Activated CD8-positive, alpha-beta memory T cell treated with anti-CD3 and anti-CD28 coated beads, Interleukin-2, amount 10 ng/mL, durations not matched to agents 7 days and 5 days (primary cell): Measurements from ENCODE around the gene TMEM225B. TPM values are rescaled to one million over a fixed set of nuclear protein-coding genes. Genes with fewer than 3 reads are reported as not detected.
"Not testable (repeated sequence)": the region's sequence is repeated elsewhere in the genome, so short reads cannot be mapped to it uniquely, and the experiment has no call there.

Experiments
- ATAC-seq: fragments of 150-1000 bp; cut with Tn5 transposase; one replicate; pipeline ENCODE4 v1.10.0; 2021; ENCODE audit warnings: moderate library complexity
- CTCF ChIA-PET: fragments of 350-600 bp; sonication (Branson Sonifier 250); formaldehyde crosslinking; loops from one replicate; lab custom pipeline; 2021; ENCODE audit warnings: antibody characterized with exemption; lab: Charles Lee
- DNase-seq: peaks from one replicate; pipeline ENCODE4 v3.0.0-alpha.2; 2020
- H3K27ac Mint-ChIP-seq: one replicate; pipeline ENCODE4 v1.8.0; 2021; ENCODE audit warnings: mild to moderate bottlenecking, mixed read lengths
- H3K27me3 Mint-ChIP-seq: one replicate; pipeline ENCODE4 v1.8.0; 2021; ENCODE audit warnings: mixed read lengths
- H3K36me3 Mint-ChIP-seq: one replicate; pipeline ENCODE4 v1.8.0; 2021; ENCODE audit warnings: mild to moderate bottlenecking, mixed read lengths
- H3K4me1 Mint-ChIP-seq: one replicate; pipeline ENCODE4 v1.8.0; 2021; ENCODE audit warnings: mixed read lengths
- H3K4me3 Mint-ChIP-seq: one replicate; pipeline ENCODE4 v1.8.0; 2021; ENCODE audit warnings: mild to moderate bottlenecking, moderate library complexity, mixed read lengths
- H3K9me3 Mint-ChIP-seq: one replicate; pipeline ENCODE4 v1.8.0; 2022; ENCODE audit warnings: low read depth, mixed read lengths
- total RNA-seq, 2 experiments: library from RNA; stranded (reverse); gene quantifications; one replicate each; pipeline ENCODE4 v1.2.3, GENCODE V29; 2021

Gene TMEM225B
- total RNA-seq, 2 experiments from 2014 or later = 2.3 TPM; not detected in 1

DNA sequence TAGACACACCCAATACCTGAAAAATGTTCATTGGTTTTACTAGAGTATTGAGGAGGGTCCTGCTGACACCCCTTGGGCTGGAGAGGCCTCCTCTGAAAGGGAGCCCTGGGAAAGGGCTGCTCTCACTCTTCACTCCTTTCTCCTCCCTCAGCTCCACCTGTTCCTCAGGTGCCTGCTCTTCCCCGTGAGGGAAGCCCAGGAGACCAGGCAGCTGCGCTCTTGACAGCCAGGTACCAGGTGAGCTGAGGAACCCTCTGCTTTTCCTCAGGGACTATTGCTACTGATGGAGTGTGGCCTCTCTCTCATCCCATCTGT lies 36.4 kb upstream of the TMEM225B start:
- Mint-ChIP-seq H3K27me3 (no peaks in the 10 kb centered on the region), H3K9me3 (no peaks in the 10 kb centered on the region), H3K27ac (peak overlapping the region; percentile 42), H3K4me3 (no peak overlapping the region), H3K36me3 (peaks cover 61% of the 10 kb centered on the region), H3K4me1 (peaks cover 46% of the 10 kb centered on the region)
- no peak for DNase-seq
- CTCF ChIA-PET = no interaction called here
- no peak for ATAC-seq

DNA sequence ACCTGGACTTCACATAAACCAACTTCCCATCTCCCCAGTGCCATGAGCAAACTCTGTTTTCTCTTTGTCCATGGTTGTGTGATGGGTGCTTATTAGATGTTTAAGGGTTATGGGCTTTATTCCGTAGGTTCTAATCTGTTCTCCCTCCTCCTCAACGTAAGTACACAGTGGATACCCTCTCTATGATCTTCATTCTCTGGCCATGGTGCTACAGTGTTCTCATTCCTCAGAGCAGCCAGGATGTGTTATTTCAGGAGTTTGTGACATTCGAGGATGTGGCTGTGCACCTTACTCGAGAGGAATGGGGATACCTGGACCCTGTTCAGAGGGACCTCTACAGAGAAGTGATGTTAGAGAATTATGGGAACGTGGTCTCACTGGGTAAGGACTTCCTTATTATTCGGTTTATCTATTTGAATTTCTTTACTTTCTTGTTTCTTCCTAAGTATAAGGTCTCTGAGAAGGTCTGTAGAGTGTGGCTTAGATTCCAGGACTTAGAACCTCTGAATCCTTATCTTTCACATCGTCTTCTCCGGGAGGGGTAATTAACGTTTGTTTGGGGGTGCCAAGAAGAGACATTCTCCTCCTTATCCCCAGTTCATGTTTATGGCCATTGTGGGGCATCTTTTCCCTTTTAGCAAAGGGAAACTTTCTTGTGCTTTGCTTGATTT lies 35.8 kb upstream of the TMEM225B start:
- H3K4me3 Mint-ChIP-seq = no peak overlapping the region
- CTCF ChIA-PET = no interaction called here
- ATAC-seq (no peak), DNase-seq (no peak)
- H3K9me3 Mint-ChIP-seq = no peaks in the 10 kb centered on the region
- peak overlapping the region; percentile 49 for H3K27ac Mint-ChIP-seq
- peaks cover 57% of the 10 kb centered on the region for H3K36me3 Mint-ChIP-seq
- H3K27me3 Mint-ChIP-seq = no peaks in the 10 kb centered on the region
- H3K4me1 Mint-ChIP-seq = peaks cover 40% of the 10 kb centered on the region

DNA sequence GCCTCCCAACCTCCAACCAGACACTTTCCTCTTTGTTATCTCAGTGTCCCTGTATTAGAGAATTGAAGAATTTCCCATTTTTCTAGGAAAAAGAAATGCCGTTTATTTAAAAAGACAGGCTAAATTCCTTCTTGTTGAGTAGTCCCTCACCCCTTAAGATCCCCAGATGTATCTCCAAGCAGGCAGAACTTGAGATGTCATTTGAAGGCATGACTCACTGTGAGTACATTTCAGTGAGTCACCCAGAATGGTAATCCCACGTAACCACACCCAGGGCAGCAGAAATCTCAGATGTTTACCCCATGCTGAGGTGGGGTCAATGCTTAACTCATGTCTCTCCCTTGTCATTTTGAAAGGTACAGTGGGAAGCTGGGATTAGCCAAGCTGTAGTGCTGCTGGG lies 35.2 kb upstream of the TMEM225B start:
- CTCF ChIA-PET = no interaction called here
- no peaks in the 10 kb centered on the region for H3K27me3 Mint-ChIP-seq
- H3K36me3 Mint-ChIP-seq = peaks cover 58% of the 10 kb centered on the region
- no peaks in the 10 kb centered on the region for H3K9me3 Mint-ChIP-seq
- H3K27ac Mint-ChIP-seq = peak overlapping the region; percentile 49
- no peak for ATAC-seq
- DNase-seq = peak; percentile 58
- peaks cover 37% of the 10 kb centered on the region for H3K4me1 Mint-ChIP-seq
- H3K4me3 Mint-ChIP-seq = no peak overlapping the region

DNA sequence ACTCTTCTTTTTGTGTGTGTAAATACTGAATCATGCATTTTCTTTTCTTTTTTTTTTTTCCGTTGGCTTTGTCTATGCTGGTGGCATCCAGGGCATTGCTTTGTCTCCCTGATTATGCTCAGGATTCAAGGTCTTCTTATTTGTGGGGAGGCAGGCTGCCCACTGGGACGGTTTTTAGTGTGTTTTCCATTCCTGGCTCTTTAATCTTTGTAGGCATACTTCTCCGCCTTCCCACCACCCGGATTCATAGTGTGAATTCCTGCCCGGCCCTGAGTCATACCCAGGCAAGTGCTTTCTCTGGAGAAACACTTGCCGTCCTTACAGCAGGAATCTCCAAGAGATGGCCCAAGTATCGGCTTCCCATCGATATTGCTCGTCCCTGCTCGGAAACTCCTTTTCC lies 34.4 kb upstream of the TMEM225B start:
- DNase-seq = no peak
- CTCF ChIA-PET = no interaction called here
- H3K36me3 Mint-ChIP-seq = peaks cover 56% of the 10 kb centered on the region
- ATAC-seq = no peak
- peaks cover 37% of the 10 kb centered on the region for H3K4me1 Mint-ChIP-seq
- no peaks in the 10 kb centered on the region for H3K27me3 Mint-ChIP-seq
- H3K9me3 Mint-ChIP-seq = no peaks in the 10 kb centered on the region
- no peak overlapping the region for H3K4me3 Mint-ChIP-seq
- H3K27ac Mint-ChIP-seq = no peak overlapping the region

DNA sequence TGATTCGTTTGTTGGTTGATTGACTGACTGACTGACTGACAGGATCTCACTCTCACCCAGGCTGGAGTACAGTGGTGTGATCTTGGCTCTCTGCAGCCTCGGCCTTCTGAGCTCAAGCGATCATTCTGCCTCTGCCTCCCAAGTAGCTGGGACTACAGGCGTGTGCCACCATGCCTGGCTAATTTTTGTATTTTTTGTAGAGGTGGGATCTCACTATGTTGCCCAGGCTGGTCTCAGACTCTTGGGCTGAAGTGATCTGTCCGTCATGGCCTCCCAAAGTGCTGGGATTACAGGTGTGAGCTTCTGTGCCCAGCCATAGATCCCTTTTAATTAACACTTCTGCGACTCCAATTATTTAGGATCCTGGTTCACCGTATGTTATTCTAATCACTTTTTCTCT lies 29.3 kb upstream of the TMEM225B start:
- H3K4me1 Mint-ChIP-seq, ATAC-seq, H3K27me3 Mint-ChIP-seq, H3K27ac Mint-ChIP-seq, H3K4me3 Mint-ChIP-seq, DNase-seq, CTCF ChIA-PET, H3K9me3 Mint-ChIP-seq: not testable (repeated sequence)
- H3K36me3 Mint-ChIP-seq = peaks cover 68% of the 10 kb centered on the region

DNA sequence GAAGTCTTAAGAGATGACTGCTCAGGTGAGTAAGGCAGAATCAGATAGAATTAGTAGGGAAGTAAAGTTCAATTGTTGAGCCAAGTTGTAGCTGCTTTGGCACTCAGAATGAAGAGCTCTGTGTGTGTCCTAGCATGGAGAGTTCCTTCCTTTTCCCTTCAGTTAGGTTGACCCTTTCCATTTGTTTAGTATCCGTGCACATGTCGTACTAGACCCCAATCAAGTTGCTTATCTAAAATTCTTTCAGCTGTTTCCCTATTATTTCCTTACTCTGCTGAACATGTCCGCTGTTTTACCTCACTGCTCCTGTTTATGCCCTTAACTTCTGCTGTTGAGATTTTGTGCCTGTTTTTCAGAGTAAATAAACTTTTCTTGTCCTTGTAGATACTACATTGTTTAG lies 26.3 kb upstream of the TMEM225B start:
- H3K4me3 Mint-ChIP-seq = no peak overlapping the region
- no peak overlapping the region for H3K27ac Mint-ChIP-seq
- no peak for DNase-seq
- H3K9me3 Mint-ChIP-seq = no peaks in the 10 kb centered on the region
- CTCF ChIA-PET = no interaction called here
- no peaks in the 10 kb centered on the region for H3K27me3 Mint-ChIP-seq
- ATAC-seq = no peak
- no peaks in the 10 kb centered on the region for H3K4me1 Mint-ChIP-seq
- peaks cover 49% of the 10 kb centered on the region for H3K36me3 Mint-ChIP-seq

DNA sequence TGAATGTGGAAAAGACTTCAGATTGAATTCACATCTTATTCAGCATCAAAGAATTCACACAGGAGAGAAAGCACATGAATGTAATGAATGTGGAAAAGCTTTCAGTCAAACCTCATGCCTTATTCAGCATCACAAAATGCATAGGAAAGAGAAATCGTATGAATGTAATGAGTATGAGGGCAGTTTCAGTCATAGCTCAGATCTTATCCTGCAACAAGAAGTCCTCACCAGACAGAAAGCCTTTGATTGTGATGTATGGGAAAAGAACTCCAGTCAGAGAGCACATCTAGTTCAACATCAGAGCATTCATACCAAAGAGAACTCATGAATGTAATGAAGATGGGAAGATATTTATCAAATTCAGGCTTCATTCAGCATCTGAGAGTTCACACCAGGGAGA lies 24.8 kb upstream of the TMEM225B start:
- ATAC-seq = no peak
- DNase-seq = no peak
- CTCF ChIA-PET = no interaction called here
- H3K36me3 Mint-ChIP-seq = peaks cover 45% of the 10 kb centered on the region
- no peaks in the 10 kb centered on the region for H3K27me3 Mint-ChIP-seq
- H3K4me1 Mint-ChIP-seq = no peaks in the 10 kb centered on the region
- no peak overlapping the region for H3K4me3 Mint-ChIP-seq
- no peaks in the 10 kb centered on the region for H3K9me3 Mint-ChIP-seq
- H3K27ac Mint-ChIP-seq = no peak overlapping the region

DNA sequence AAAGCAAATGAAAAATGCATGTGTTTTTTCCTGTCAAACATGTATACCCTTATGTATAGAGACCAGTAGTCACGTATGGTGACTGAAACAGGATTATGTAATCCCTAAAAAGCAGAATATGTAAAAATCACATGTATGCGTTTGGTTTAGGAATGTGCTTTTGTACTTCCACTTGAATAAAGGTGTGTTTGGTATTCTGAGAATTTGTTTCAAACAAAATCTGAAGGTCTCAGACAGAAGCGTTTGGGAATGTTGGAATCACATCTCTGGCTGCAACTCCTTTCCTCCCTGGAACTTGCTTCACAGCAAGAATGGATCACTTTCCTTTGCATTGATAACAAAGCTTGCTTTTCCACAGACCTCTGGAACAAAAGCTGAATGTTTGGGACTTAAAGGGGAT lies 21.8 kb upstream of the TMEM225B start:
- no peak overlapping the region for H3K4me3 Mint-ChIP-seq
- no peak overlapping the region for H3K27ac Mint-ChIP-seq
- ATAC-seq (no peak), DNase-seq (no peak)
- H3K9me3 Mint-ChIP-seq = no peaks in the 10 kb centered on the region
- CTCF ChIA-PET = no interaction called here
- H3K4me1 Mint-ChIP-seq = peaks cover 15% of the 10 kb centered on the region
- H3K36me3 Mint-ChIP-seq = peaks cover 27% of the 10 kb centered on the region
- H3K27me3 Mint-ChIP-seq = no peaks in the 10 kb centered on the region

DNA sequence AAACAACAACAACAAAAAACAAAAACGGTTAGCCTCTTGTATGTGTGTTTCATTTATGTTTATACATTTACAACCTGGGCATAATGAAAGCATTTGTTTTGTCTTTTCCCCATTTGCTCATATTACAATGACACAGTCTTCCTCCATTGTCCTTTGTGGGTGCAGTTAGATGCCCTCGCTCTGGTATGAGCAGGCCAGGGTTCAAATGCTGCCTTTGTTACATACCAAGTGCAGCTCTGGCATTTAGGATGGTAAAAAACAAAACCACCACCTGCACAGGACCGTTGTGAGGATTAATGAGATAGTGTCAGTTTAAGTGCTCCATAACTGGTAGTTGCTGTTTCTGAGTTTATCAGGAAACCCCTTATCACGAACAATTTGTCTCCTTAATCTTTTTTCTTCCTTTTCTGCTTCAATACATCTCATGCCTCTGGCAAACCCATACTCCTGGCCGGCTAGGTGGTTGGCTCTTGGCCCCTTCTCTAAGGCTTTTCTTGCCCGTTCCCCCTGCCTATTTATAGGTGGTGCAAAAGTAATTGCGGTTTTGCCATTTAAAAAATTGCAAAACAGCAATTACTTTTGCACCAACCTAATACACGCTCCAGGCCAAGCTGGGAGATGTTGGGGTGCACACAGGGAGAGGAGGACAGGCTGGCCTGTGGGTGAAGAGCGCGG lies 18.6 kb upstream of the TMEM225B start:
- Mint-ChIP-seq H3K9me3 (no peaks in the 10 kb centered on the region), H3K4me1 (peaks cover 15% of the 10 kb centered on the region), H3K36me3 (no peaks in the 10 kb centered on the region), H3K27ac (no peak overlapping the region), H3K4me3 (peak overlapping the region; percentile 83), H3K27me3 (no peaks in the 10 kb centered on the region)
- DNase-seq (no peak), ATAC-seq (no peak)
- CTCF ChIA-PET = interaction anchor here (0.9 kb wide), 1 partner anchor 38 kb away, joined by 5 read pairs; no protein-coding TSS in a partner anchor

DNA sequence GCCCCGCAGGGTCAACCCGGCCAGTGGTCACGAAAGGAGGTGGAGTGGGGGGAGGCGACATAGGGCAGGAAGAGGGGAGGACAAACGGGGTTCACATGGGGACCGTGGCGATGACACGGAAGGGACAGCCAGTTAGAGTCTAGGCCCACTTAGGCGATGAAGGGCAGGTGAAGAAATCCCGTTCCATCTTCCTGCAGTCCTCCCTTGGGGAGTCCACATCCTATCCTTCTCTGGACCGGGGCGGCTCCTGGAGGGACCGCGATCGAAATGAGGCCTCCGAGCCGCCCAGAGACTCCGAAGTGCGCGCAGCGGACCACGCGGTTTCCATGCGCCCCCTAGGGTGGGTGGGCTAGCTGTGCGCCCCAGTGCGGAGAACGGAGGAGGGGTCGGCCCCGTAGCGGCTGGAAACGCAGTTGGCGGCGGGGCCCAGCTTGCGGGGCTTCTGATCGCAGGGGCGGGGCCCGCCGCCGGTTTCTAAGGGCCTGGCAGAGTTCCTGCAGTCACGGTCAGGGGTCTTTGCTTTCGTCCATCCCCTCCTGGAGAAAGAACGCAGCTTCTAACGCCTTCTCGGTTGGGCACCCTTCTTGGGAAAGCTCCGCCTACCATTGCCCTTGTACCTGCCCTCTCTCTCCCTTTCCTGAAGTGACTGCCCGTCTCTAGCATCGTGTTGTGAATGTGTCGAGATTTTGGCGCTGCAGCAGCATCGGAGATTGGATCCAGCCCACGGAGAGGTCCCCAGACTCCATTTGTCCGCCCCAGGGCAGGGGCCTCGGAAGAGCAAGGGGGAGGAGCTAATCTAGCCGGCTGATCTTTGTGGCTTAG lies 17.9 kb upstream of the TMEM225B start:
- Mint-ChIP-seq H3K27me3 (no peaks in the 10 kb centered on the region), H3K4me1 (peaks cover 15% of the 10 kb centered on the region), H3K4me3 (peak overlapping the region; percentile 83), H3K27ac (peak overlapping the region; percentile 63), H3K9me3 (no peaks in the 10 kb centered on the region), H3K36me3 (no peaks in the 10 kb centered on the region)
- CTCF ChIA-PET = interaction anchor here (0.7 to 1.0 kb wide), 5 partner anchors 19 to 82 kb away, joined by 3 to 5 read pairs (median 3); no protein-coding TSS in a partner anchor
- peak; percentile 54 for DNase-seq
- peak; percentile 83 for ATAC-seq

DNA sequence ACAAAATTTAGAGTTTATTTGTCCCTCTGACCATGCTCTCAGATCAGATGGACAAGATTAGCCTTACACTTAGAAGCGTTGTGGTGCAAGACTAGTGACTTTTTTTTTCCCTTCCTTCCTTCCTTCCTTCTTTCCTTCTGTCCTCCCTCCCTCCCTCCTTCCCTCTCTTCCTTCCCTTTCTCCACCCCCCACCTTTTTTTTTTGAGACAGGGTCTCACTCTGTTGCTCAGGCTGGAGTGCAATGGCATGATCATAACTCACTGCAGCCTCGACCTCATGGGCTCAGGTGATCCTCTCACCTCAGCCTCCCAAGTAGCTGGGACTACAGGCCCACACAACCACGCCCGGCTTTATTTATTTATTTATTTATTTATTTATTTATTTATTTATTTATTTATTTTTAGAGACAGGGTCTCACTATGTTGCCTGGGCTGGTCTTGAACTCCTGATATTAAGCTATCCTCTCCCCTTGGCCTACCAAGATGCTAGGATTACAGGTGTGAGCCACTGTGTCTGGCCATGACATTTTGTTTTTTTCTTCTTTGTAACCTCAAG lies 17.2 kb upstream of the TMEM225B start:
- CTCF ChIA-PET = interaction anchor here (0.7 to 1.0 kb wide), 5 partner anchors 18 to 83 kb away, joined by 3 to 5 read pairs (median 3); no protein-coding TSS in a partner anchor

DNA sequence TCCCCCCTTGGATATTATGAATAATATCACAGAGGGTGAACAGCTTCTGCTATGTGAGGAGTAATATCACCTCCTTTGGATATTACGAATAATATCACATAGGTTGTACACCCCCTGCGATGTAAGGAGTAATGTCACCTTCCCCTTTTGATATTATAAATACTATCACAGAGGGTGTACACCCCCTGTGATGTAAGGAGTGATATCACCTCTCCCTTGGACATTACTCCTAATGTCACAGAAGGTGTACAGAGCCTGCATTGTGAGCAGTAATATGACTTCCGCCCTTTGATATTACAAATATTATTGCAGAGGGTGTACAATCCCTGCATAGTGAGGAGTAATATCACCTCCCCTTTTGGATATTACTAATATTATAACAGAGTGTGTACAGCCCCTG lies 9.2 kb upstream of the TMEM225B start:
- no peak for DNase-seq
- Mint-ChIP-seq H3K4me1 (no peaks in the 10 kb centered on the region), H3K27ac (no peak overlapping the region), H3K36me3 (no peaks in the 10 kb centered on the region), H3K4me3 (no peak overlapping the region), H3K27me3 (no peaks in the 10 kb centered on the region), H3K9me3 (no peaks in the 10 kb centered on the region)
- CTCF ChIA-PET = no interaction called here
- peak; percentile 31 for ATAC-seq

More for the DNA sequence above, 17.2 kb upstream of the TMEM225B start:
- H3K27ac Mint-ChIP-seq, ATAC-seq, DNase-seq, H3K36me3 Mint-ChIP-seq, H3K27me3 Mint-ChIP-seq, H3K9me3 Mint-ChIP-seq: not testable (repeated sequence)
- Mint-ChIP-seq H3K4me1 (peaks cover 15% of the 10 kb centered on the region), H3K4me3 (peak overlapping the region; percentile 83)

DNA sequence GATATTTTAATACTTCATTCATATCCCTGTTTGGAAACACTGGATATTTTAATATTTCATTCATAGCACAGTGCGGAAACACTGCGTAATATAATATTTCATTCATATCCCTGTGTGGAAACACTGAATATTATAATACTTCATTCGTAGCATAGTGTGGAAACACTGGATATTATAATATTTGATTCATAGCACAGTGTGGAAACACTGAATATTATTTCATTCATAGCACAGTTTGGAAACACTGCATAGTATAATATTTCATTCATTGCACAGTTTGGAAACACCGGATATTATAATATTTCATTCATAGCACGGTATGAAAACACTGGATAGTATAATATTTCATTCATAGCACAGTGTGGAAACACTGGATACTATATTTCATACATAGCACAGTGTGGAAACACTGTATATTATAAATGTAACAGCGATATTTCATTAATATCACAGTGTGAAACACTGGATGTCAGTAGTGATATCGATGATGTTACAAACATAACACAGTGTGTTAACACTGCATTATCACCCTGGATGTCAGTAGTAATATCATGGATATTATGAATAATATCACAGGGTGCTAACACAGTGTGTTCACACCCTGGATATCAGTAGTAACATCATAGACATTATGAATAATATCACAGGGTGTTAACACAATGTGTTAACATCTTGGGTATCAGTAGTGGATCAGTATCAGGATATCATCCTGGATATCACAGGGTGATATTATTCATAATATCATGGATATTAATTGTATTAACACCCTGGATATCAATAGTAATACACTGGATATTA lies 2.9 kb upstream of the TMEM225B start:
- no peaks in the 10 kb centered on the region for H3K4me1 Mint-ChIP-seq
- CTCF ChIA-PET = no interaction called here
- H3K27ac Mint-ChIP-seq = no peak overlapping the region
- H3K4me3 Mint-ChIP-seq = no peak overlapping the region
- H3K36me3 Mint-ChIP-seq = no peaks in the 10 kb centered on the region
- no peaks in the 10 kb centered on the region for H3K9me3 Mint-ChIP-seq
- DNase-seq = no peak
- peak; percentile 49 for ATAC-seq
- no peaks in the 10 kb centered on the region for H3K27me3 Mint-ChIP-seq
